SH-SY5Y (cell line): ENCODE measurements around the gene ZNF263.

Experiments used
- GATA2 ChIP-seq: IDR thresholded peaks from 2 replicates; pipeline ENCODE4 v1.6.1; 2011; ENCODE audit warnings: mild to moderate bottlenecking, low read depth, low read length
- GATA3 ChIP-seq: IDR thresholded peaks from 2 replicates; pipeline ENCODE4 v1.6.1; 2011; ENCODE audit warnings: low read depth, mild to moderate bottlenecking, low read length, moderate library complexity

DNA sequence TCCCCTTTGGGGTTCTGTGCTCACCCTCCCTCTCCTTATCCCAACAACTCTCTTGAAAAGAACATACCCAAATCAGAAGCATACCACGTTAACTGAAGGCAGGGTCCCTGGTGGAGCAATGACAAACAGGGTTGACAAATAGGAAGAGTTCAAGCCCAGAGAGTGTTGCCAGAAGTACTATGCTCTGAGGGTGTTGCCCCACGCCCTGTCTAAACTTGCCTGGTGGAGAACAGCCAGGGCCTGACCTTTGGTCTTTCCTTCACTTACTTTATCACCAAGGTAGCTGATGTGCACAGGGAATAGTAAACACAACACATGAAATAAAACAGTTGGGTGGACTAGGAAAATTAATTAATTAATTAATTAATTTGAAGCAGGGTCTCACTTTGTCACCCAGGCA is 45.4 kb downstream of the ZNF263 start:
- TF ChIP-seq GATA2 = no peak
- no peak for TF ChIP-seq GATA3
